ENCODE results near the gene UPK3BL1.
"Not testable (repeated sequence)": the region's sequence is repeated elsewhere in the genome, so short reads cannot be mapped to it uniquely, and the experiment has no call there.

UPK3BL1 gene

DNA sequence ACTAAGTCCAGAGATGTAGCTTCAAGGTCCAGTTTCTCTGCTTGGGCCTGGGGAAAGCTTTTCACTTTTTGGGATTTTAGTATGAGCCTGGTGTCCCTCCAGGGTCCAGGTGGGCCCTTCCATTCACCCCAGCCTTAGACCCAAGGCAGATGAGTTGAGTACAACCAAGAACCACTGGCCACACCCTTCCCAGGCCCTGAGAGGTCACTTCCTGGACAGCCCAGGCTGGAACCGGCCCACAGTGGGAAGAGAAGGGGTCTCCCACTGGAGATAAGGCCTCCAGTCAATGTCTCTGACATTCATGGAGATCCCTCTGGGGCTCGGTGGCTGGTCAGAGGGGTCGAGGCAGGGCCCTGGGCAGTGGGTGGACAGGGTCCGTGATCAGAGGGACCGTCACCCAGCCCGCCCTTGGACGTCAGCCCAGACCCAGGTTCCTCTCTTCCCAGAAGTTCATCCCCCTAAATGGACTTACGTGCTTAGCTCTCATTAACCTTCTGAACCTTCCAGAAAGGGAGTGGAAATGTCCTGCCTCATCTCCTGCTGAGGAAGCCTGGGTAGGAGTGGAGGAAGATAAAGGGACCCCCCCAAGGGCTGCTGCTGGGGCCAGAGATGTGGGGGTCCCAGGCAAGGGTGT lies 15.2 kb downstream of the UPK3BL1 start:
- not testable (repeated sequence) for FAIRE-seq

DNA sequence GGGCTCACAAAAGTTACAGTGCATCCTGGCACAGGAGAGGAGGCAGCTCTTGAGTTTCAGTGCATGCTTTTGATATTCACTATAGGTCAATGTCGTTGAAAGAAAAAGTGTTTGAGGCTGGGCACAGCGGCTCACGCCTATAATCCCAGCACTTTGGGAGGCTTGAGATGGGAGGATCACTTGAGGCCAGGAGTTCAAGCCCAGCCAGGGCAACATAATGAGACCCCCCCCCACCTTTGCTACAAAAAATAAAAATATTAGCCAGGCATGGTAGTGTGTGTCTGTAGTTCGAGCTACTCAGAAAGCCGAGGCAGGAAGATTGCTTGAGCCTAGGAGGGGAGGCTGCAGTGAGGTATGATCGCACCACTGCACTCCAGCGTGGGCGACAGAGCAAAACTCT lies 24.5 kb downstream of the UPK3BL1 start:
- not testable (repeated sequence) for FAIRE-seq

DNA sequence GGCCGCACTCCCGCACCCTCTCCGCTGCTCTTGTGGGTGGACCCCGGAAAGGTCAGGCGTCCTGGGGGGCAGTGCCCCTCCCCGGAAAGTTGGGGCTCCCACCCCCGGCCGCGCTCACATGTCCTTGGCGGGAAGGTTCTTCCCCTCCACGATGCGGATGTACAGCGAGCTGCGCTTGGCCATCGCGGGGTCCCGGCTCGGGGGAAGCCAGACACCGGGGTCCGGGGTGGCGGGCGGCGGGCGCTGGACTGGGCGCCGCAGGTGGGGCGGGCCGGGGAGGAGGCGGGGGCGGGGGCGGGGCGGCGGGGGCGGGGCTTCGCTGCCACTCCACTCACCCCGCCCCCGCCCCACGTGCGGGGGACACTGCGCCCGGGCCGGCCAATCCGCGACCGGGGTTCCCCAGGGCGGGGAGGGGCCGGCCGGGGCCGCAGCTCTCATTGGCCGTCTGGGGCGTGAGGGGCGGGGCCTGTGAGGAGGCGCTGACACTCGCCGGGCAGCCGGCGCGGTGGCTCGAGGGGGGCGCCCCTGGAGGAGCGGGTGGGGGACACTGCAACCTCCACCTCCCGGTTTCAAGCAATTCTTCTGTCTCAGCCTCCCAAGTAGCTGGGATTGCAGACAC lies 26.0 kb downstream of the UPK3BL1 start, which contains the start of gene RASA4:
Gene RASA4, minus strand, starts transcription at position 250 of the 619 bp plus-strand sequence. Its CDS starts 67 bp downstream, at position 183.
- not testable (repeated sequence) for FAIRE-seq

DNA sequence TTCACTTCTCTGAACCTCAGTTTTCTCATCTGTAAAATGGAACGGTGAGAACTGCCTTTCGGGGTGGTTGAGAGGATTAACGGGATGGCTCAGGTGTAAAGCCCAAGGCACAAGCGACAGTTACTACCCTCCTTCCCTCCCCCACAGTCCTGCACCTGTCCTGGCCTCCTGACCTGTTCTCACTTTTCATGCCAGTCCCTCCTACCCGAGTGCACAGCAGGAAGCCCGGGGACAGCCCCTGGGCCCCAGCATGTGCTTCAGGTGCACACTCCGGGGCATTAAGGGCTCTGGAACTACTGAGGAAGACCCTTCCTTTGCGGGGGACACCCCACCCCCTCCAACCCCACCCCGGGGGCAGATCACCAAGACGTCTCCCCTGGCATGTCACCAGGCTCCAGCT lies 26.7 kb downstream of the UPK3BL1 start:
- not testable (repeated sequence) for FAIRE-seq

DNA sequence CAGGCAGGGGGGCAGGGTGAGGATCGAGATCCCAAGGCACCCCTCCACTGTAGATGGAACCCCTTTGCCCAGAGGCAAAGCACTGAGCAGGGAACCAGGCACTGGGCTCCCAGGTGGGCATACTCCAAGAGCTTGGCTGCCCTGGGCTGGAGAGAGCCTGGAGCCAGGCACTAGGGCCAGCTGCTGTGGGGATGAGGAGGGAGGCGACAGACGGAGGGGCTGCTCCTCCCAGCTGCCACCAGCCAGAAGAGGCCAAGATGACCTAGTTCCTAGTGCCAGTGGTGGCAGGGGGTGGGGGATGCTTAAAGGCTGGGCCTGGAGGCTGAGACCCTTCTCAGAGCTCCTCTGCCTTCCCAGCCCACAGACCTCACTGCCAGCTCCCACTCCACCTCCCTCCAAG lies 27.7 kb downstream of the UPK3BL1 start:
- FAIRE-seq = not testable (repeated sequence)

DNA sequence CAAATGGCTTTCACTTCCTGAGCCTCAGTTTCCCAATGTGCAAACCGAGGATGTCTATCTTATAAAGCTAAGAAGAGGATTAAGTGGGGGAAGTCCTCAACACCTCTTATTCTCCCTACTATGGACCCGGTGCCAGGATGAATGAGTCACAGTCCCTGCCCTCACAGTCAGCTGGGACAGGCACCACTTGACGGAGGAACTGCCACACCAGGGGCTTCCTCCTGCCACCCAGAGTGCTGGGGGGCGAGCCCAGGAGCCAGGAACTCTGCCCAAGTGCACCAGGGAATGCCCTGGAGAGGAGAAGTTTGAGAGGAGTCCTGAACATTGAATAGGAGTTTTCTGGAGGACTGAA lies 28.3 kb downstream of the UPK3BL1 start:
- not testable (repeated sequence) for FAIRE-seq

DNA sequence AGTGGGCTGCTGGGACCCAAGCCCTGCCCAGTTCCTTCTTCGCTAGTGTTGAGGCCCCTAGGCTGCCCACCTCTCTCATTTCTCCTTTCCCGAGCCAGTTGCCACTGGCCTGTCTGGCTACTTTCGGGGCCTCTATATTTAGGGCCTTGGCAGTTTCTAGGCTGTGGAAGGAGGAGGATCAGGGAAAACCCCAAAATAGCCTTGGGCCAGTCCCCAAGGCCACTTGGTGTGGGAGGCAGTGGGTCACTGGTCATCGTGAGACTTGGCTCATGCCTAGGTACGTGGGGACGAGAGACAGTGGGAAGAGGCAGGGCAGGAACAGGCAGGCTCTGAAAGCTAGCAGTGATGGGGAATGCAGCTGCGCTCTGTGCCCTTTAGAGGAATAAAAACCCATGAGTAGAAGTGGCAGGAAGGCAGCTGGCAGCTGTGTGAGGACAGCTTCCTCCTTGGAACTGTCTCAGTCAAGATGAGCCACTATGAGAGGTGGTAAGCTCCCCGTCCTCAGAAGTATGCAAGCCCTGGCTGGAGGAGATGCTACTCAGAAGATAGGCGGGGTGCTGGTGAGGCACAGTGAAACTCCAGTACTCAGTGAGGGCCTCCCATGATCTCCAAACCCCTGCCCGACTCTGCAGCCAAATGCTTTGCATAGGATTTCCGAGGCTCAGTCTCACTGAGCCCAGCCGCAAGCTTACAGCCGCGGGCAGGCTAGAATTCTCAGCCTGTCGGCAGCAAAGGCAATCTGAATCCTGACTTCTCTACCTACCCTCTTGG lies 28.8 kb downstream of the UPK3BL1 start:
- FAIRE-seq = not testable (repeated sequence)

DNA sequence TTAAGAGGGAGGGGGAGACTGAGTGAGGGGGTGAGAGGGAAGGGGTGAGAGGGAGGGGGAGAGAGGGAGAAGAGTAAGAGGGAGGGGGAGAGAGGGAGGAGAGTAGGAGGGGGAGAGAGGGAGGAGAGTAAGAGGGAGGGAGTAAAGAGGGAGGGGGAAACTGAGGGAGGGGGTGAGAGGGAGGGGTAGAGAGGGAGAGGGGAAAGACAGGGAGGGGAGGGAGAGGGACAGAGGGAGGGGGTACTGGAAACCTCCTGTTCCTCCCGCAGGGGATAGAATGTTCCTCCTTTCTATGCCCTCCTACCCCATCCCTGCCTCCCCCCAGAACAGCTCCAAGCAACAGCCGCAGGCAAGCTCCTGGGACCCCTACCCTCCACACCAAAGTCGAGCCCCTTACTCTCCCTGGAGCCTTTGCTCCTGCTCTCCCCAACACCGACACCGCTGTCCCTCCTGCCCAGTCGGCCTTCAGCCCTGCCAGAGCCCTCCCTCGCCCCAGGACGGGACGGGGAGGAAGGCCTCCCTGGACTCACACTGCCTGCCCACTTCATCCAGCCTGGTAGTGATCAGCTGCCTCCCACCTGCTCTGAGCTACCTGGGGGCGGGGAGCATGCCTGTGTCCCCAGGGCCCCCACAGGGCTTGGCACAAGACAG lies 30.8 kb downstream of the UPK3BL1 start:
- FAIRE-seq = not testable (repeated sequence)

DNA sequence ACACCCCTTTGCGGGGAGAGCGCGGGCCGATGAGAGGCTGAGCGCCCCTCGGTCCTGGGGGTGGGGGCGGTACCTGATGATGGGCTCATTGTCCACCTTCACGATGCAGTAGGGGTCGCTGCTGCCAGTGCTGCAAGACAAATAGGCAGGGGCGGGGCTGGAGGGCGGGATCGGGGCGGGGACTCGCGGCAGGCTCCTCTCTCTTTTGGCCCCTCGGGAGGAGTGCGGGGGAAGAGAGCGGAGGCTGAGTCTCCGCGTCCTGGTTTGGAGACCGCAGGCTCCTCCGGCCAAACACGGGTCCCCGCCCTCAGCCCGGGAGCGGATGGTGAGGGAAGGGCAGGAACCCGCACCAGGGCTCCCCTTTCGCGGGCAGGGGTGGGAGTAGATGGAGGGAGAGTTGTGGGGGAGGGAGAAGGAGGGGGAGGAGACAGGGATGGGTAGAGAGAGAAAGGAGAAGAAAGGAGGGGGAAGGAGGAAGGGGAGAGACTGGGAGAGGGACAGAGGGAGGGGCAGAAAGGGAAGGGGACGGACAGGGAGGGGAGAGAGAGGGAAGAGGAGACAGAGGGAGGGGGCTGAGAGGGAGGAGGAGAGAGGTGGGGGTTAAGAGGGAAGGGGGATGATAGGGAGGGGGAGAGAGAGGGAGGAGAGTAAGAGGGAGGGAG lies 31.4 kb downstream of the UPK3BL1 start:
- FAIRE-seq = not testable (repeated sequence)

DNA sequence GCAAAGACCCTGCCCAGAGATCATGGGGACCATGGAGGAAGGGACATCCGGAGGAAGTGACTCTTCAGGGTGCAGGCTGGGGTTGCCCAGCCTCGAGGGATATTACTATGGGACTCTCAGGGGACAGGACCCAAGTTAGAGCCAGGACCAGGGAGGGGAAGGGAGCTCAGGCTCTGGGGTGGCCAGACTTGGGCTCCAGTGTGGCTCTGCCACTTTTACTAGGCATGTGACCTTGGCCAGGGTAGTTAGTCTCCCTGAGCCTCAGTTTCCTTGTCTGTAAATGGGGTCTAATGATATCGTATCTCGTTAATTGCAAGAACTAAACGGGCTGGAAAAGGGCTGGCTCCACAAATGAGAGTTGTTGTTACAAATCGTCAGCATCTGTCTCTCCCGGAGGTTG lies 32.1 kb downstream of the UPK3BL1 start:
- not testable (repeated sequence) for FAIRE-seq

DNA sequence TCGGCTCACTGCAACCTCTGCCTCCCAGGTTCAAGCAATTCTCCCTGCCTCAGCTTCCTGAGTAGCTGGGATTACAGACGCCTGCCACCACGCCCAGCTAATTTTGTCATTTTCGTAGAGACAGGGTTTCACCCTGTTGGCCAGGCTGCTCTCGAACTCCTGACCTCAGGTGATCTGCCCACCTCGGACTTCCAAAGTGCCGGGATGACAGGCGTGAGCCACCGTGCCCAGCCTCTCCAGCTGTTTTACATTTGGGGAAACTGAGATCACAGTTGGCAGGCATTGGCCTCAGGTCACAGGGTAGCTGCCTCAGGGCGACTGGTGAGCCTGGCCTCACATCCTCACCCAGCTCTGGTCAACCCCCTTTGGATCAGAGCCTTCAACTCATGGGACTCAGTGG lies 32.9 kb downstream of the UPK3BL1 start:
- FAIRE-seq = not testable (repeated sequence)

DNA sequence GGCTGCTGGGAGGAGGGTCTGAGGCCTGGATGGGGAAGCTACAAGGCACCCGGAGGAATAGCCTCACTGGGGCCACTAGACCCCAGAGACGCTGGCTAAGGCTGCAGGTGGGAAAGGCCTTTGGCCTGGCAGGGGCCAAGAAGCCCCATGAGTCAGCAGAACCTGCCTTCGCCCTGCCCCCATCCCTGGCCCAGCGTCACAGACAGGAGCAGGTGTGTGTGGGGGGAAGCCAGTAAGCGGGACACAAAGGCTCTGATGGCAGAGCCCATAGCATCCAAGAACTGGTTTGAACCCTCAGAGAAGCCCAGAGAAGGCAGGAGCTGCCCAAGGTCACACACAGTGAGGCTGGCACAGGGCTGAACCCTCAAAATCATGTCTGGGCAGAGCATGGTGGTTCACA lies 35.7 kb downstream of the UPK3BL1 start:
- not testable (repeated sequence) for FAIRE-seq

DNA sequence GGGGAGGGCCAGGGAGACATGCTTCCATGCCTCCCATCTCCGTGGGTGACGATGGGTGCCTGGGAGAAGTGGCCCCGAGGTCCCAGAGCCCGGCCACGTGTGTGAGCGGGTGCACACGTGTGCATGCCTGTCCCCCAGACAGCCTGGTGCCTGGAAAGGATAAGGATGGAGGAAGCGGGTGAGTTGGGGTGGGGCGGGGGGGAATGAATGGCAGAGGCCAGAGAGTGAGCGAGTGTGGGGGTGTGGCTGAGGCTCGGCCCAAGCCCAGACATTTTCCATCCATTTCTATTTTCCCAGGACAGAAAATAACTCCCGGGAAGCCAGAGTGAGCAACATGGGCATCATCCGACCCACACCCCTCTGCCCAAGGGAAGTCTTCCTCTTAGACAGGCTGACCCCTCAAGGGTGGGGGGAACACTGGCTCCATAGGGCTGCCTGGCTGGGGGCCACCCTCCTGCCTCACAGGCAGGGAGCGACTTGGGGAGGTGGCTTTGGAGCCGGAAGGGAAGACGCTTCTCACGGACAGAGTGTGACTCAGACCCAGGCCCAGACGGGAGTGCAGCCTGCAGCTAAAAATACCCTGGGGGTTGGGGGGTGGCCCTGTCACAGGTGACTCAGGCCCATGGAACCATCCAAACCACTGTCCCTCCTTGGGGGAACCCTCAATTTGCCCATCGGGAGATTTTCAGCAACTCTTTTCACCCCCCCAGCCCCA lies 38.0 kb downstream of the UPK3BL1 start:
- not testable (repeated sequence) for FAIRE-seq

DNA sequence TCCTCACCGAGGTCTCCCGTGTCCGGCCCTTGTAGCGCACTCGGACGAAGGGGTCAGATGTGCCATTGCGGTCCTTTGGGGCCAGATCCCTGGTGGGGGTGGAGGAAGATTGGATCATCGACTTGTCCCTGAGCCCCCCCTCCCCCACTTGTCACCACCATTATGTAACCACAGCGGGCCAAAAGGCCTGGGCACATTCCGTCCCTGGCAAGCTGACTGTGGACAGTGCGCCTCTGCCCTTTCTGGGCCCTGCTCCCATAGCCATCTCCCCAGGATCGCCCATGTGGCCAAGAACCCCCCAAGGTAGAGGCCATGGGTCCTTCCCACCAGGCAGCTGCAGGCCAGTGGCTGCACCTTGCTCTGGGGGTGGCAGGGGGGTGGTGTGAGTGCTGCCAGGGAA lies 40.3 kb downstream of the UPK3BL1 start:
- not testable (repeated sequence) for FAIRE-seq

DNA sequence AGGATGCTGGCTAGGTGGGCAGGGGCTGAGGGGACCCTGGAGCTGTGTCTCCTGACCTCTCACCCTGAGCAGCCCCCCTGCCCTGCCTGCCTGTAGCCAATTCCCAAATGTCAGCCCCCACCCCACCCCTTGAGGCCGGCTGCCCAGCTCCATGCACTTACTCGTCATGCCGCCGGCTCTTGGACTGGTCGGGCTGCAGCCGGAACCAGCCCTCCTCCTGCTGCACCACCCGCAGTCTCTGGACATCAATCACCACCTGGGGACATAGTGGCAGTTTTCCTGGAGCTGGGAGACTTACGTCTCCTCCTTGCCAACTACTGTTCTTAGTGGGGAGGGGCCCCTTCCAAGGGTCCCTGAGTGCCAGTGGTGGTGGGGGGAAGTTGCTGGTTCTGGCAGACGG lies 42.9 kb downstream of the UPK3BL1 start:
- not testable (repeated sequence) for FAIRE-seq

DNA sequence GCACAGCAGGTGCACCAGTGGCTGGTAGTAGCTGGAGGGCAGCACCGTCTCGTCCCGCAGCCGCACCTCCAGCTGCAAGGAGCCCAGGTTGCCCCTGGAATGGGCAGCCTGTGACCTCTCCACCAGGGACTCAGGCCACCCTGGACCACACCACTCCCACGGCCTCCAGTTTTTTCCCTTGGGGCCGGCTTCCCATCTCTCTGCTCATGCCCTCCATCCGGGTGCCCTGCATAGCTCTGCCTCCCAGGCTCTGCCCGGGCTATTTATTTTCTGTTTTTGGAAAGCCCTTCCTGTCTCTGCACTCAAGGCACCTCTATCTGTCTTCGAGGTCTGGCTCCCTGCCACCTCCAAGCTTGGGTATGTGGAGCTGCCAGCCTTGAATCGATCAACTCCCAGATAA lies 46.6 kb downstream of the UPK3BL1 start:
- not testable (repeated sequence) for FAIRE-seq

DNA sequence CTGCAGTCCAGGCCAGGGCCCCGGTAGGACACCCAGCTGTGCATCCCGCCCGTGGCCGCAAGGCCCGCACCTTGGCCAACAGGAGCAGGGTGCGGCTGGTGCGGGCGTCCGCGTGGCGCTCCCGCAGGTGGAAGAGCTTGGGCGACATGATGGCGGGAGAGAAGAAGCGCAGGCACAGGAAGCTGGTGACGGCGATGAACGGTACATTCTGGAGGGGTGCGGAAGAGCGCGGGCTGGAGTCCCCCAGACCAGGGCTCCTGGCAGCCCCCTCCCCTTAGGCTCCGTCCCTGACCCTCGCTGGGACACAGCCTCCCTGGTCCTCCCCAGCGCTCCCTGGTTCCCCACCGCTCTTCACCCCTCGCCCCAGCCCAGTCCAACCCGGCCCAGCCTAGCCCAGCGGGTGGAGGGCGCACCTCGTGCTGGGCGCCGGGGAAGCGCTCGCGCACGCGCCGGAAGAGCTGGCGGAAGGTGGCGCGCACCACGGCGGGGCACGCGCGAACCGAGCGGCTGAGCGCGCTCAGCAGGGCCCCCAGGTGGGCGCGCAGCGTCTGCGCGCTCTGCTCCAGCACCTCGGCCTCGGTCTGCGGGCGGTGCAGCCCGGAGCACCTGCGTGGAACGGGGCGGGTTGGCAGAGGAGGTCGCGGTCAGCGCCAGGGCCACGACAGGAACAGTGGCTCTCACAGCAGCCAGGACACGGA lies 48.8 kb downstream of the UPK3BL1 start:
- not testable (repeated sequence) for FAIRE-seq

DNA sequence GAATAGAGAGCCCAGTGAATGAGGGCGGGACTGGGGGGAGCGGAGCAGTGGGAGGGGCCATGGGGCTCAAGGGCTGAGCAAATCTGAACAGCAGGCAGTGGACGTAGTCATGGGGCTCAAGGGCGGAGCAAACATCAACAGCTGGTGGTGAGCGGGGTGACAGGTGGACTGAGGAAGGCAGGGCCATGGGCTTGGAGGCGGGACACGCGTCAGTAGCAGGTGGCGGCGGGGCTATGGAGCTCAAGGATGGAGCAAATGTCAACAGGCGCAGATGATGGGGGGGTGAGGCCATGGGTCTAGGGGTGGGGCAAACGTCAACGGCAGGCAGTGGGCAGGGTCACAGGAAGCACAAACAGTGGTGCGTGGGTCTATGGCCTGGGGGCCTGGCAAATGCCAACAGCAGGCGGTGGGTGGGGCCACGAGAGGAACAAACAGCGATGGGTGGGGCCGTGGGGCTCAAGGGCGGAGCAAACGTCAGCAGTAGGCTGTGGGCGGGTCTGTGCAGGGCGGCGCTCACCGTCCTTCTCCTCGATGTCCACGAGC lies 50.0 kb downstream of the UPK3BL1 start:
- not testable (repeated sequence) for FAIRE-seq

DNA sequence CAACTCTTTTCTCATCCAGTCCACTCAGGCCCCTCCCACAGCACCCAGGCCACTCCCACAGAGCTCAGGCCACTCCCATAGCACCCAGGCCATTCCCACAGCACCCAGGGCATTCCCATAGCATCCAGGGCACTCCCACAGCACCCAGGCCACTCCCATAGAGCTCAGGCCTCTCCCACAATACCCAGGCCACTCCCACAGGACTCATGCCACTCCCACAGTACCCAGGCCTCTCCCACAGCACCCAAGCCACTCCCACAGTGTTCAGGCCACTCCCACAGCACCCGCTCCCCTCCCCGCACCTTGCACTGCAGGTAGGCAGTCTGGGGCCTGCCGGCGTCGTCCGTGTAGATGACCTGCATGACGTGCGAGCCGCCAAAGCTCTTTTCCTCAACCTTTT lies 52.7 kb downstream of the UPK3BL1 start:
- FAIRE-seq = not testable (repeated sequence)

Data from TTC549 (cell line).